ENCODE measurements around the gene SERF2.
A peak's percentile ranks its signal among the peaks of the same experiment; 100 is the strongest.
"Not testable (repeated sequence)": the region's sequence is repeated elsewhere in the genome, so short reads cannot be mapped to it uniquely, and the experiment has no call there.

SERF2 gene

DNA sequence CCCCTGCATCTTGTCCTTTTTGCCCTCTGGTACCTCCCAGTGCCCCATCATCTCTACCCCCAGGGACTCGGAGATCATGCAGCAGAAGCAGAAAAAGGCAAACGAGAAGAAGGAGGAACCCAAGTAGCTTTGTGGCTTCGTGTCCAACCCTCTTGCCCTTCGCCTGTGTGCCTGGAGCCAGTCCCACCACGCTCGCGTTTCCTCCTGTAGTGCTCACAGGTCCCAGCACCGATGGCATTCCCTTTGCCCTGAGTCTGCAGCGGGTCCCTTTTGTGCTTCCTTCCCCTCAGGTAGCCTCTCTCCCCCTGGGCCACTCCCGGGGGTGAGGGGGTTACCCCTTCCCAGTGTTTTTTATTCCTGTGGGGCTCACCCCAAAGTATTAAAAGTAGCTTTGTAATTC lies 1.5 kb downstream of the SERF2 start:
- DNase-seq (ENCODE audit: low read depth in 2 of 2), result no peak

GRCh38 chr15:43794269-43795037 lies 2.3 kb downstream of the SERF2 start:
- no peak for DNase-seq (ENCODE audit: low read depth in 2 of 2)

- no peak for DNase-seq (ENCODE audit: low read depth in 2 of 2)
Measured at GRCh38 chr15:43795197-43795596, 3.1 kb downstream of the SERF2 start.

DNA sequence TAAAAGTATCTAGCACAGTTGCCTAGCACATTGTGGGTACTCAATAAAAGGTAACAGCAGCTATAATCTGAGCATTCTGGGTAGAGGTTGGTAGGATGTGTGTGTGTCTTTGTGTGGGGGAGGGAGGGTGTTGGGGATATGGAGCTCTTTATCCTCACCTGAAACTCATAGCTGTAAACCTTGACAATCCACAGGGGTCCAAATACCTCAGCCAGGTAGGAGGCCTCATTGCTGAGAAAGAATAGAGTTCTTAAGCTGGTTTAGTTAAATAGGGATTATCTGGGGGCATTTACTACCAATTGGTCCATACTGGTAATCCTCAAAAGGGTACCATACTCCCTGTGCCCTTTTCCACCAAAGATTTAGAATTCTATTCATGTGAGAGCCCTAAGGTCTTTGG lies 3.9 kb downstream of the SERF2 start:
- DNase-seq (ENCODE audit: low read depth in 2 of 2), result no peak

GRCh38 chr15:43796566-43796965 lies 4.4 kb downstream of the SERF2 start:
- no peak for DNase-seq (ENCODE audit: low read depth in 2 of 2)

DNA sequence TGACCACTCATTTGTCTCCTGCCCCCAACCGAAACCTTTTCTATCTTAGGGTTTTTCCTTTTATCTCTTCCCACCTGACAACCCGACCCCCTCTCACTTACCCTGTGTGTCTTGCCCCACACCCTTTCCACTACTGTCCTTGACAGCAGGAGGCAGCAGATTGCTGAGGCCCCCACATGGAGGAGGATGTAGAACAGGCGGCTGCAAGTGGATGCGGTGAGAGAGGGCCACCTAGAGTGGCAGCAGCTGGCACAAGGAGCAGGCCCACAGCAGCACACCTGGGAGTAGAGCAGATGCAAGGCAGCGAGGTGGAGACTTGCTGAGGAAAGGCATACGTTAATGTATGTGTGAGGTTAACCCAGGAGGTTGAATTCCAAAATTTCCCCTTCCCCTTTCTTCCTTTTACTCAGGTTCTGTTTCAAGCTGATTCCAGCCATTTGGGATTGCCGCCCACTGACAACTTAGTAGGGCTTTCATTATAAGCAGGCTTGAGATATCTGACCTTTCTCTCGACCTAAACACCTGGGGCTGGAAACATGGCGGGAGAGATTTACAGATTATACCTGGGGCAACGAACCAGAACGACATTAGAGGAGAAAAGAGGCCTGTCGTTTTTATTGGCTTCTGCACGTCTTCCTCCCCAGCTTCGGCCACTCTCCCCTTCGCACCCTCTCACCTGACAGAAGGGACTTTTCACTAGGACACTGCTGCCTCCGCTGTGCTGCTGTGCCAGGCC lies 7.3 kb downstream of the SERF2 start:
- no peak for DNase-seq (ENCODE audit: low read depth in 2 of 2)

GRCh38 chr15:43799945-43800285 lies 7.8 kb downstream of the SERF2 start, which contains the start of gene SERINC4:
Gene SERINC4, minus strand, starts transcription at chr15:43800220. Its CDS starts 234 bp downstream, at chr15:43799986.
- no peak for DNase-seq (ENCODE audit: low read depth in 2 of 2)

GRCh38 chr15:43800286-43801141 lies 8.4 kb downstream of the SERF2 start, which contains the start of gene HYPK:
Gene HYPK, plus strand, starts transcription at chr15:43800599. Its CDS starts 24 bp downstream, at chr15:43800623.
- peak; percentile 81 to 89 for DNase-seq (ENCODE audit: low read depth in 2 of 2)

- DNase-seq (ENCODE audit: low read depth in 2 of 2), result not testable (repeated sequence)
Measured at GRCh38 chr15:43802676-43803075, 10.6 kb downstream of the SERF2 start.

DNA sequence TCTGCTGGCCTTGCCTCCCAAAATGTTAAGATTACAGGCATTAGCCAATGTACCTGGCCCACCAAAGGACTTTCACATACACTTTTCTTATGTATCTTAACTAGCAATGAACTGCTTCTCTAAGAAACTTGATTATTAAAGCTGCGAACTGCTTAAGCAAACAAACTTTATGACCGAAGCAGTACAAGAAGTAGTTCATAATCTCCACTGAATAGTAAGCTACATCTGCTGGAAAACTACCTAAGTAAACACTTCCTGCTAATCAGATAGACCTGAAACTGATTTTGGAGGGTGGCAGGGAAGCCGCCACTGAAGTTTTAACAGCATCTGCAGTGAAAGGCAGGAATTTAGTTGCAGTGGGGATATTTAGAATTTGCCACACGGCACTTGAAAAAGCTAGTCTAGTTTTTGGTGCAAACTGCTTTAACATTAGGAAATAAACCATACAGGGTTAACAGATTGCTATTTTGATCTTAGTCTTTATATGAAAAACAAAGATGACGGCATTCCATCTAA lies 16.4 kb downstream of the SERF2 start:
- no peak for DNase-seq (ENCODE audit: low read depth in 2 of 2)

DNA sequence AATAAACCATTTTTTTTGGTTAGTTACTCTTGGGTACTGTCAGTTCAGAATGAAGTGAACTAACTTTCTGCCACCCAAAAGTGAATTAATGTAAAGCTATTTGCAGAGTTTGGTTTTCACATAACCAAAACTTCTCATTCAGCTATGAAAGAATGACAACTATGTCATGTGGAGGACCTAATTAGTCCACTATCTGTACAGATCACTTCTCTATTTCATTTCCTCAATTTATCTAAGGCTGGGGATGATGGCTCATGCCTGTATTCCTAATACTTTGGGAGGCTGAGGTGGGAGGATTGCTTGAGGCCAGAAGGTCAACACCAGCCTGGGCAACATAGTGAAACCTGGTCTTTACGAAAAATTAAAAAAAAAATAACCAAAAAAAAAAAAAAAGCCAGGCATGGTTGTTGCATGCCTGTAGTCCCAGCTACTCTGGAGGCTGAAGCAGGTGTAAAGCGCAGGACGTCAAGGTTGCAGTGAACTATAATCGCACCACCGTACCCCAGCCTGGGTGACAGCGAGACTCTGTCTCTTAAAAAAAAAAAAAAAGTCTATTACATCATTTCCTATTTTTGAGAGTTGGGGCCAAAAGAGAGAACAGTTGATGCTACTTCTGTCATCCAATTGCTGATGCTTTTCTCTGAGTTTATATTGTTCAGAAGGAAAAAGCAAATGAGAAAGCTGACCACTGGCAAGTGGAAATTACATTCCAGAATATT lies 17.0 kb downstream of the SERF2 start:
- no peak for DNase-seq (ENCODE audit: low read depth in 2 of 2)

DNA sequence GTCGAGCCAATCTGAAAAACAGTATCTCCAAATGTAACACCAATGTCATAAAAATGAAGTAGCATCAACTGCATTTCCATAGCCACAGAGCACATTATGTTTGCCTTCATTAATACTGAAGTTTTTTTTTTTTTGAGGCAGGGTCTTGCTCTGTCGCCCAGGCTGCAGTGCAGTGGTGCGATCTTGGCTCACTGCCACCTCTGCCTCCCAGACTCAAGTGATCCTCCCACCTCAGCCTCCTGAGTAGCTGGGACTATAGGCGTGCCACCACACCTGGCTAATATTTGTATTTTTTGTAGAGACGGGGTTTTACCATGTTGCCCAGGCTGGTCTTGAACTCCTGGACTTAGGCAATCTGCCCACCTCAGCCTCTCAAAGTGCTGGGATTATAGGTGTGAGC lies 22.9 kb downstream of the SERF2 start:
- not testable (repeated sequence) for DNase-seq (ENCODE audit: low read depth in 2 of 2)

DNA sequence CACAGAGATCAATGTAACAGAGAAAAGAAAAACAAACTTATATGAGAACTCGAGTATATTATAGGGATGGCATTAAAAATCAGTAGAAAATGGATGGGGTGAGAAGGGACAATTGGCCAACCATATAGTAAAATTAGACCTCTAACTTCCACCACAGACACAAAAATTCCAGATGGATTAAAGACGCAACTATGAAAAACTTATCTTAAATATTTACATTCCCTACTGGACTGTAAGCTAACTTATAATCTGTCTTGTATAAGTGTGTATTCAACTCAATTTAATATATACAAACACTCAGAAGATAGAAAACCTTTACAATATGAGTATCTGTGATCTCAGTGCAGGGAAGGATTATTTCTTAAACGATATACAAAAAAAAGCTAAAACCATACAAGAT lies 29.4 kb downstream of the SERF2 start:
- no peak for DNase-seq (ENCODE audit: low read depth in 2 of 2)

- peak; percentile 80 to 89 for DNase-seq (ENCODE audit: low read depth in 2 of 2)
Measured at GRCh38 chr15:43824302-43825246, 32.5 kb downstream of the SERF2 start, which contains the start of gene MFAP1. Gene MFAP1, minus strand, starts transcription at chr15:43824690. Its CDS starts 121 bp downstream, at chr15:43824569.

DNA sequence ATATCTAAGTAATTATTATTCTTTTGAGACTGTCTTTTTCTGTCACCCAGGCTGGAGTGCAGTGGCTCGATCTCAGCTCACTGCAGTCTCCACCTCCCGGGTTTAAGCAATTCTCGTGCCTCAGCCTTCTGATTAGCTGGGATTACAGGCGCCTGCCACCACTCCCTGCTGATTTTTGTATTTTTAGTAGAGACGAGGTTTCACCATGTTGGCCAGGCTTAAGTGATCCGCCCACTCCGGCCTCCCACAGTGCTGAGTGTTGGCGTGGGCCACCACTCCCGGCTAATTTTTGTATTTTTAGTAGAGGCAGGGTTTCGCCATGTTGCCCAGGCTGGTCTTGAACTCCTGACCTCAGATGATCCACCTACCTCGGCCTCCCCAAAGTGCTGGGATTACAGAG lies 33.2 kb downstream of the SERF2 start:
- not testable (repeated sequence) for DNase-seq (ENCODE audit: low read depth in 2 of 2)

DNA sequence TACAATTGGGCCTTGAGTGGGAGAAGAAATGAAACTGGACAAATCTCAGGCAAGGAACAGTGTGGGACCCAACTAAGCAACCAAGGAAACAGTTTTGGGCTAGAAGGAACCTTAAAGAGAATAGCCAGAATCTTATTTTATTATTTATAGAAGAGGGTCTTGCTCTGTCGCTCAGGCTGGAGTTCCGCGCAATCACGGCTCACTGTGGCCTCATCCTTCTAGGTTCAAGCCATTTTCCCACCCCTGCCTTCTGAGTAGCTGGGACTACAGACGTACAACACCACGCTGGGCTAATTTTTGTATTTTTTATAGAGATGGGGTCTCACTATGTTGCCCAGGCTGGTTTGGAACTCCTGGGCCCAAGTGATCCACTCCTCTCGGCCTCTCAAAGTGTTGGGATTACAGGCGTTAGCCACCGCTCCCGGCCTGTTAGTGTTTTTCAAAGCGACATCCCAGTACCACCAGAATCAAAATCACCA lies 33.9 kb downstream of the SERF2 start:
- no peak for DNase-seq (ENCODE audit: low read depth in 2 of 2)

DNA sequence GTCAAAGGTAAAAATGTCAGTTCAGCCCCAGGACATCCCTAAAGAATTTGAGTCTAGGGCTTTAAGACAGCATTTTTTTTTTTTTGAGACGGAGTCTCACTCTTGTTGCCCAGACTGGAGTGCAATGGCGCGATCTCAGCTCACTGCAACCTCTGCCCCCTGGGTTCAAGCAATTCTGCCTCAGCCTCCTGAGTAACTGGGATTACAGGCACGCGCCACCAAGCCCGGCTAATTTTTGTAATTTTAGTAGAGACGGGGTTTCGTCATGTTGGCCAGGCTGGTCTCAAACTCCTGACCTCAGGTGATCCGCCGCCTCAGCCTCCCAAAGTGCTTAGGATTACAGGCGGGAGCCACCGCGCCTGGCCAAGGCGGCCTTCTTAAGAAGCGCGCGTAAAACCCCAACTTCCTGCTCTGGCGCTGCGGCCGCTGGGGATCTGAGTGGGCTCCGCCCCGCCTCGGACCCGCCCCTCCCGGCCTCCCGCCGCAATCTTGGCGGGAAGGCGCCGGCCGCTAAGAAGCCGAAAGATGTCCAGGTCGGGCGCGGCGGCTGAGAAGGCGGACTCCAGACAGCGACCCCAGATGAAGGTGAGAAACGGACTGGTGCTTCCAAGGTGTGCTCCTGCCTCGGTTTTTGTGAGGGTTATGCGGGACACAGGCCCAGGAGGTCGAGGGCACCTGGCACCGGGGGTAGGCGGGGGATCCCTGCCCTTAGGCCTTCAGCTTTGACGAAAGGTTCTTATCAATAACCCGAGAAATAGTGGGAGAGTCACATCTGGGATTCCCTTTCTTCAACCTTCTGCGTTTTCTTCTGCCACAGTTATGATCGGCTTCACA lies 34.6 kb downstream of the SERF2 start, which contains the start of gene WDR76:
Gene WDR76, plus strand, starts transcription at position 495 of the 834 bp plus-strand sequence. Its CDS starts 31 bp downstream, at position 526.
- peak; percentile 72 to 83 for DNase-seq (ENCODE audit: low read depth in 2 of 2)

DNA sequence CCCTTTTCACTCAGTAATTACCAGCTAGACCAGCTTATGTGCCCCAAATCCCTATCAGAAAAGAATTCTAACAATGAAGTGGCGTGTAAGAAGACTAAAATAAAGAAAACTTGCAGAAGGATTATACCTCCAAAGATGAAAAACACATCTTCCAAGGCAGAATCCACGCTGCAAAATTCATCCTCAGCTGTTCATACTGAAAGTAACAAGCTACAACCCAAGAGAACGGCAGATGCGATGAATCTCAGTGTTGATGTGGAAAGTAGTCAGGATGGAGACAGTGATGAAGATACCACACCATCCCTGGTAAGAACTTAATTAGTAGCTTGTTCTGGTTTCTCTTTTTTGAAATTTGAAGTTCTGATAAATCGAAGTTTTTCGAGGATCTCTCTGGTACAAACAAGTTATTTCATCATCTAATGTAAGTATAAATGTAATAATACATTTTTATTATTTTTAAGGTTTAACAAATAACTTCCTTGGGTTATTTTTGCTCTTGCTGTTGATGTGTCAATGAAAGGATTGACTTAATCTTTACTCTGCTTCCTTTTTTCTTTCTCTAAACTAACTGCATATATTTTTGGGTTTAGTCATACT lies 36.0 kb downstream of the SERF2 start:
- peak in 1 of 2 donors; percentile 19 for DNase-seq (ENCODE audit: low read depth in 2 of 2)

Data from stimulated activated CD4-positive, alpha-beta T cell treated with anti-CD3 and anti-CD28 coated beads, Interleukin-4, amount 100 ng/mL, for 48 hours (primary cell).